GM04504 (cell line): ENCODE results near the gene PTX3.

ENCODE experiments used
- DNase-seq: peaks from one replicate; pipeline ENCODE4 v3.0.0-alpha.2; 2012; ENCODE audit warnings: low read depth

PTX3 gene

GRCh38 chr3:157436583-157437291 is at the start of gene PTX3:
PTX3 (plus strand) TSS chr3:157436850; CDS start chr3:157436934, 84 bp downstream.
- DNase-seq = peak; percentile 64

GRCh38 chr3:157387708-157388435 is 48.8 kb upstream of the PTX3 start:
- DNase-seq = no peak

- no peak for DNase-seq
Measured at GRCh38 chr3:157388976-157389375, 47.7 kb upstream of the PTX3 start.

GRCh38 chr3:157390713-157391515 is 45.7 kb upstream of the PTX3 start:
- DNase-seq = no peak

- no peak for DNase-seq
Measured at GRCh38 chr3:157392104-157392503, 44.5 kb upstream of the PTX3 start.

GRCh38 chr3:157393113-157393512 is 43.5 kb upstream of the PTX3 start:
- DNase-seq = no peak

- DNase-seq = no peak
Measured at GRCh38 chr3:157394411-157394810, 42.2 kb upstream of the PTX3 start.

GRCh38 chr3:157398598-157398997 is 38.1 kb upstream of the PTX3 start:
- no peak for DNase-seq

GRCh38 chr3:157404381-157404780 is 32.3 kb upstream of the PTX3 start:
- DNase-seq = no peak

GRCh38 chr3:157405457-157405856 is 31.2 kb upstream of the PTX3 start:
- no peak for DNase-seq

- DNase-seq = no peak
Measured at GRCh38 chr3:157406394-157406793, 30.3 kb upstream of the PTX3 start.

- no peak for DNase-seq
Measured at GRCh38 chr3:157407769-157408168, 28.9 kb upstream of the PTX3 start.

- no peak for DNase-seq
Measured at GRCh38 chr3:157408499-157409149, 28.0 kb upstream of the PTX3 start.

GRCh38 chr3:157409516-157409915 is 27.1 kb upstream of the PTX3 start:
- DNase-seq = no peak

GRCh38 chr3:157410945-157411344 is 25.7 kb upstream of the PTX3 start:
- no peak for DNase-seq

GRCh38 chr3:157412323-157412855 is 24.3 kb upstream of the PTX3 start:
- DNase-seq = no peak

- no peak for DNase-seq
Measured at GRCh38 chr3:157414861-157415260, 21.8 kb upstream of the PTX3 start.

- no peak for DNase-seq
Measured at GRCh38 chr3:157416347-157417087, 20.1 kb upstream of the PTX3 start.

GRCh38 chr3:157417247-157417646 is 19.4 kb upstream of the PTX3 start:
- DNase-seq = no peak

- no peak for DNase-seq
Measured at GRCh38 chr3:157418104-157418503, 18.5 kb upstream of the PTX3 start.

- DNase-seq = no peak
Measured at GRCh38 chr3:157420606-157421130, 16.0 kb upstream of the PTX3 start.
